Trophoblast cell (in vitro differentiated cells and primary cell): Measurements from ENCODE around the gene SAAL1.

Source experiments
- DNase-seq, 2 donors: peaks; one replicate each; pipeline ENCODE4 v3.0.0-alpha.2; 2016
- H2AFZ ChIP-seq: 2 replicates; pipeline ENCODE4 v1.6.1; 2013; ENCODE audit warnings: low read length, moderate library complexity, mild to moderate bottlenecking; ENCODE audit not compliant: insufficient read depth, poor library complexity
- H2AK5ac ChIP-seq: 2 replicates; pipeline ENCODE4 v1.6.1; 2013; ENCODE audit warnings: mild to moderate bottlenecking, low read length
- H2BK120ac ChIP-seq: 2 replicates; pipeline ENCODE4 v1.6.1; 2013; ENCODE audit warnings: low read length, mild to moderate bottlenecking, moderate library complexity; ENCODE audit not compliant: insufficient read depth, poor library complexity
- H2BK12ac ChIP-seq: 2 replicates; pipeline ENCODE4 v1.6.1; 2013; ENCODE audit warnings: mild to moderate bottlenecking, low read length, moderate library complexity
- H2BK5ac ChIP-seq: 2 replicates; pipeline ENCODE4 v1.6.1; 2013; ENCODE audit warnings: low read length, low read depth, moderate library complexity, mild to moderate bottlenecking; ENCODE audit not compliant: poor library complexity
- H3K14ac ChIP-seq: 2 replicates; pipeline ENCODE4 v1.6.1; 2013; ENCODE audit warnings: mild to moderate bottlenecking, low read length
- H3K18ac ChIP-seq: 2 replicates; pipeline ENCODE4 v1.6.1; 2013; ENCODE audit warnings: mild to moderate bottlenecking, low read length
- H3K23ac ChIP-seq: 2 replicates; pipeline ENCODE4 v1.6.1; 2013; ENCODE audit warnings: low read length
- H3K27ac ChIP-seq: 2 replicates; pipeline ENCODE4 v1.5.1; 2013; ENCODE audit warnings: low read depth, mild to moderate bottlenecking, inconsistent platforms, low read length, moderate library complexity
- H3K27me3 ChIP-seq: 2 replicates; pipeline ENCODE4 v1.6.1; 2013; ENCODE audit warnings: inconsistent platforms, mild to moderate bottlenecking, low read length, moderate library complexity; ENCODE audit not compliant: insufficient read depth
- H3K36me3 ChIP-seq, 2 experiments: 1 replicate in 1 of 2; 2 replicates in 1 of 2; pipeline ENCODE4 v1.6.1; 2013; ENCODE audit warnings: low read length in 2 of 2, mild to moderate bottlenecking in 2 of 2, moderate library complexity in 1 of 2; ENCODE audit not compliant: insufficient read depth in 2 of 2, control insufficient read depth in 1 of 2
- H3K4ac ChIP-seq: 2 replicates; pipeline ENCODE4 v1.6.1; 2013; ENCODE audit warnings: low read depth, mild to moderate bottlenecking, low read length, moderate library complexity
- H3K4me1 ChIP-seq, 2 experiments: 1 replicate in 1 of 2; 2 replicates in 1 of 2; pipeline ENCODE4 v1.6.1; 2013; ENCODE audit warnings: low read length in 2 of 2, mild to moderate bottlenecking in 2 of 2, moderate library complexity in 1 of 2; ENCODE audit not compliant: insufficient read depth in 2 of 2, control insufficient read depth in 1 of 2
- H3K4me2 ChIP-seq: 2 replicates; pipeline ENCODE4 v1.6.1; 2013; ENCODE audit warnings: inconsistent platforms, mild to moderate bottlenecking, low read length, moderate library complexity
- H3K4me3 ChIP-seq: 2 replicates; pipeline ENCODE4 v1.5.1; 2013; ENCODE audit warnings: mild to moderate bottlenecking, low read depth, low read length, inconsistent platforms
- H3K79me1 ChIP-seq: one replicate; pipeline ENCODE4 v1.6.1; 2013; ENCODE audit warnings: low read length
- H3K79me2 ChIP-seq: 2 replicates; pipeline ENCODE4 v1.6.1; 2013; ENCODE audit warnings: low read length, mild to moderate bottlenecking; ENCODE audit not compliant: control insufficient read depth, insufficient read depth, poor library complexity
- H3K9ac ChIP-seq: 2 replicates; pipeline ENCODE4 v1.6.1; 2013; ENCODE audit warnings: mild to moderate bottlenecking, low read length
- H3K9me3 ChIP-seq: 2 replicates; pipeline ENCODE4 v1.6.1; 2013; ENCODE audit warnings: low read depth, mild to moderate bottlenecking, control low read depth, inconsistent platforms, low read length; ENCODE audit not compliant: insufficient read depth
- H4K12ac ChIP-seq: 2 replicates; pipeline ENCODE4 v1.6.1; 2013; ENCODE audit warnings: low read depth, mild to moderate bottlenecking, low read length, moderate library complexity
- H4K8ac ChIP-seq: 2 replicates; pipeline ENCODE4 v1.6.1; 2013; ENCODE audit warnings: low read depth, mild to moderate bottlenecking, low read length, moderate library complexity
- H4K91ac ChIP-seq: one replicate; pipeline ENCODE4 v1.6.1; 2013; ENCODE audit warnings: low read depth, mild to moderate bottlenecking, low read length, moderate library complexity
- WGBS: extraction: QIAGEN DNeasy Blood & Tissue Kit; methylation state at CpG from one replicate; pipeline ENCODE4 v1.1.7; 2013; ENCODE audit warnings: missing lambda C conversion rate; ENCODE audit not compliant: insufficient read length, insufficient coverage; ENCODE audit errors: extremely low coverage; 5-methylcytosine and 5-hydroxymethylcytosine counted together

The SAAL1 gene

GRCh38 chr11:18088366-18088765, 17.5 kb downstream of the SAAL1 start:
- Histone ChIP-seq H3K79me2 (no peaks in the 10 kb centered on the region), H2AFZ (no peak overlapping the region), H3K36me3 (peaks cover 10 to 25% of the 10 kb centered on the region in 2 experiments), H3K79me1 (no peaks in the 10 kb centered on the region), H4K12ac (no peak overlapping the region), H2AK5ac (no peak overlapping the region), H3K27me3 (no peaks in the 10 kb centered on the region), H3K4me3 (no peak overlapping the region), H3K23ac (no peak overlapping the region), H3K4ac (no peak overlapping the region), H2BK5ac (no peak overlapping the region), H3K4me2 (no peak overlapping the region), H2BK120ac (no peak overlapping the region), H4K91ac (no peak overlapping the region), H3K4me1 (no peaks in the 10 kb centered on the region), H3K27ac (no peak overlapping the region), H3K9me3 (no peaks in the 10 kb centered on the region), H4K8ac (no peak overlapping the region), H3K18ac (no peak overlapping the region), H2BK12ac (no peak overlapping the region), H3K9ac (no peak overlapping the region), H3K14ac (no peak overlapping the region)
- peak in 1 of 2 donors; percentile 56 for DNase-seq
- WGBS, result no CpG with 5 or more reads among the region's 2 CpGs

GRCh38 chr11:18081551-18081950, 24.3 kb downstream of the SAAL1 start:
- H3K9me3 ChIP-seq, result no peaks in the 10 kb centered on the region
- no peak overlapping the region for H4K91ac ChIP-seq
- H3K18ac ChIP-seq, result no peak overlapping the region
- H3K4me2 ChIP-seq, result no peak overlapping the region
- H3K9ac ChIP-seq, result no peak overlapping the region
- no peak overlapping the region for H3K4ac ChIP-seq
- no peak overlapping the region for H2BK120ac ChIP-seq
- H3K4me3 ChIP-seq, result no peak overlapping the region
- H3K4me1 ChIP-seq, result no peaks in the 10 kb centered on the region
- no peak overlapping the region for H2AFZ ChIP-seq
- no CpG with 5 or more reads among the region's 2 CpGs for WGBS
- no peak overlapping the region for H4K12ac ChIP-seq
- H2AK5ac ChIP-seq, result no peak overlapping the region
- no peaks in the 10 kb centered on the region for H3K79me1 ChIP-seq
- H3K27ac ChIP-seq, result no peak overlapping the region
- no peaks in the 10 kb centered on the region for H3K79me2 ChIP-seq
- H2BK5ac ChIP-seq, result no peak overlapping the region
- DNase-seq, result no peak
- no peak overlapping the region for H2BK12ac ChIP-seq
- H4K8ac ChIP-seq, result no peak overlapping the region
- no peak overlapping the region for H3K14ac ChIP-seq
- no peak overlapping the region for H3K23ac ChIP-seq
- H3K36me3 ChIP-seq, result peaks cover 11 to 16% of the 10 kb centered on the region in 2 experiments
- no peaks in the 10 kb centered on the region for H3K27me3 ChIP-seq

DNA sequence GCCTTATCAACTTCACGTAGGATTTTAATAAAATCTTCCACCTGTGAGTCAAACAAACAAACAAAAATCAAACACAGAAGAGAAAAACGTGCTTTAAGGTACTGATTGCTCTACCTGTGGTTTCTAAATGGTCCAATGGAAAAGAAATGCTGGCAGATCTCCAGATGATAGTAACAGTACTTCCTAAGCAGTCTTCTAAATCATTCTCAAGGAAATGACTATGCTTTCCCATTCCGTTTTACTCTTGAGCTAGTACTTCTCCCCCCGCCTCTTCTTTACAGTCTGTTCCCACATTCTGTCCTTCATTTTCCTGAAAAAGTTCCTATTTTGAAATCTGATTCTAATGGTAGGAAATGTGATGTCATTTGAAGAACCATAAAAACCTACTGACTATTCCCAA, 25.4 kb downstream of the SAAL1 start:
- no CpG with 5 or more reads among the region's 4 CpGs for WGBS

DNA sequence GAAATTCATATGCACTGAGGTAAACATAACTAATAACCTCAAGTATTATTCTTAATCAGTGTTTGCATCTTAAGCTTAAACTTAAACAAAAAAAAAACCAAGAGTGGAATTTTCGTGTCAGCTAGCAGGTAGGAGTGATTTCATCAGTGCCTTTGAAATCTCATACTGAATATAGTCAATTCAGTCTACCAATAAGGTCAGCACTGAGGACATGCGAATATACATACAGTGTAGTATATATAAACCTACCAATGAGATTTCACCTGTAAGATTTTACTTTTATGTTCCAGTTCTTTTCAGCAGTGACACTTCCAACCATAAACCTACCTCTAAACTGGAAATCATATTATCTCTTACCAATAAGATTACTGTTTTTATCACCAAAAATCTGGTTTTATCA, 27.0 kb downstream of the SAAL1 start:
- H4K8ac ChIP-seq, result no peak overlapping the region
- H3K27ac ChIP-seq, result no peak overlapping the region
- no peaks in the 10 kb centered on the region for H3K79me1 ChIP-seq
- H2BK12ac ChIP-seq, result no peak overlapping the region
- no peak for DNase-seq
- H3K9me3 ChIP-seq, result no peaks in the 10 kb centered on the region
- H3K14ac ChIP-seq, result no peak overlapping the region
- no peak overlapping the region for H3K18ac ChIP-seq
- H4K91ac ChIP-seq, result no peak overlapping the region
- no peak overlapping the region for H3K9ac ChIP-seq
- H3K4me2 ChIP-seq, result no peak overlapping the region
- no peak overlapping the region for H3K4me3 ChIP-seq
- H2AFZ ChIP-seq, result no peak overlapping the region
- no peak overlapping the region for H3K23ac ChIP-seq
- H3K4ac ChIP-seq, result no peak overlapping the region
- no peak overlapping the region for H2BK5ac ChIP-seq
- peaks cover 4 to 7% of the 10 kb centered on the region in 2 experiments for H3K4me1 ChIP-seq
- H3K79me2 ChIP-seq, result no peaks in the 10 kb centered on the region
- no CpG with 5 or more reads among the region's 2 CpGs for WGBS
- H3K27me3 ChIP-seq, result no peaks in the 10 kb centered on the region
- H2AK5ac ChIP-seq, result no peak overlapping the region
- H2BK120ac ChIP-seq, result no peak overlapping the region
- no peak overlapping the region for H4K12ac ChIP-seq
- peaks cover 6 to 8% of the 10 kb centered on the region in 2 experiments for H3K36me3 ChIP-seq

More for the DNA sequence above, 25.4 kb downstream of the SAAL1 start:
- H3K36me3 ChIP-seq, result peaks cover 6 to 12% of the 10 kb centered on the region in 2 experiments
- no peak for DNase-seq
- H2BK12ac ChIP-seq, result no peak overlapping the region
- H4K91ac ChIP-seq, result no peak overlapping the region
- no peak overlapping the region for H3K4me3 ChIP-seq
- H2AFZ ChIP-seq, result no peak overlapping the region
- no peak overlapping the region for H3K4me2 ChIP-seq
- no peaks in the 10 kb centered on the region for H3K4me1 ChIP-seq
- H3K18ac ChIP-seq, result no peak overlapping the region
- H3K27me3 ChIP-seq, result no peaks in the 10 kb centered on the region
- H3K9me3 ChIP-seq, result no peaks in the 10 kb centered on the region
- no peak overlapping the region for H4K12ac ChIP-seq
- no peak overlapping the region for H2BK120ac ChIP-seq
- no peak overlapping the region for H3K4ac ChIP-seq
- no peak overlapping the region for H2AK5ac ChIP-seq
- H3K79me2 ChIP-seq, result no peaks in the 10 kb centered on the region
- H2BK5ac ChIP-seq, result no peak overlapping the region
- no peaks in the 10 kb centered on the region for H3K79me1 ChIP-seq
- H3K23ac ChIP-seq, result no peak overlapping the region
- H3K9ac ChIP-seq, result no peak overlapping the region
- no peak overlapping the region for H4K8ac ChIP-seq
- no peak overlapping the region for H3K14ac ChIP-seq
- H3K27ac ChIP-seq, result no peak overlapping the region
